Neuron (in vitro differentiated cells): Measurements from ENCODE around the gene CDK15.
"Not testable (repeated sequence)": the region's sequence is repeated elsewhere in the genome, so short reads cannot be mapped to it uniquely, and the experiment has no call there.

Source experiments
- H2AFZ ChIP-seq: one replicate; pipeline ENCODE4 v1.6.1; 2013; ENCODE audit warnings: low read depth, mild to moderate bottlenecking, inconsistent platforms, low read length, moderate library complexity
- H3K27me3 ChIP-seq: one replicate; pipeline ENCODE4 v1.6.1; 2013; ENCODE audit warnings: low read length; ENCODE audit not compliant: insufficient read depth
- H3K36me3 ChIP-seq: one replicate; pipeline ENCODE4 v1.6.1; 2013; ENCODE audit warnings: low read length; ENCODE audit not compliant: insufficient read depth
- H3K4me1 ChIP-seq: one replicate; pipeline ENCODE4 v1.6.1; 2013; ENCODE audit warnings: low read length; ENCODE audit not compliant: insufficient read depth
- H3K4me3 ChIP-seq: 2 replicates; pipeline ENCODE4 v1.5.1; 2013; ENCODE audit warnings: mild to moderate bottlenecking, low read length, moderate library complexity
- H3K9me3 ChIP-seq: one replicate; pipeline ENCODE4 v1.6.1; 2013; ENCODE audit warnings: low read length

Gene CDK15

GRCh38 chr2:201844922-201845321 lies 38.6 kb downstream of the CDK15 start:
- H3K4me1 ChIP-seq, H3K36me3 ChIP-seq, H3K9me3 ChIP-seq, H3K27me3 ChIP-seq, H3K4me3 ChIP-seq, H2AFZ ChIP-seq: not testable (repeated sequence)

GRCh38 chr2:201847481-201847880 lies 41.1 kb downstream of the CDK15 start:
- Histone ChIP-seq H3K36me3 (no peaks in the 10 kb centered on the region), H3K27me3 (no peaks in the 10 kb centered on the region), H3K9me3 (no peaks in the 10 kb centered on the region), H3K4me1 (peaks cover 3% of the 10 kb centered on the region), H3K4me3 (no peak overlapping the region), H2AFZ (no peak overlapping the region)

- H3K27me3 ChIP-seq, result no peaks in the 10 kb centered on the region
- no peaks in the 10 kb centered on the region for H3K9me3 ChIP-seq
- no peaks in the 10 kb centered on the region for H3K36me3 ChIP-seq
- no peaks in the 10 kb centered on the region for H3K4me1 ChIP-seq
- H3K4me3 ChIP-seq, result no peak overlapping the region
- H2AFZ ChIP-seq, result no peak overlapping the region
Observed at GRCh38 chr2:201852462-201852861, 46.1 kb downstream of the CDK15 start.

- Histone ChIP-seq H3K4me3 (no peak overlapping the region), H2AFZ (no peak overlapping the region), H3K27me3 (no peaks in the 10 kb centered on the region), H3K9me3 (no peaks in the 10 kb centered on the region), H3K36me3 (no peaks in the 10 kb centered on the region), H3K4me1 (no peaks in the 10 kb centered on the region)
Observed at GRCh38 chr2:201852878-201853415, 46.6 kb downstream of the CDK15 start.

GRCh38 chr2:201854221-201854801 lies 48.0 kb downstream of the CDK15 start:
- H3K4me3 ChIP-seq, result no peak overlapping the region
- H3K9me3 ChIP-seq, result no peaks in the 10 kb centered on the region
- H2AFZ ChIP-seq, result no peak overlapping the region
- no peaks in the 10 kb centered on the region for H3K36me3 ChIP-seq
- no peaks in the 10 kb centered on the region for H3K27me3 ChIP-seq
- peaks cover 12% of the 10 kb centered on the region for H3K4me1 ChIP-seq

- Histone ChIP-seq H3K27me3 (no peaks in the 10 kb centered on the region), H3K36me3 (no peaks in the 10 kb centered on the region), H3K4me3 (no peak overlapping the region), H2AFZ (no peak overlapping the region), H3K4me1 (peaks cover 17% of the 10 kb centered on the region), H3K9me3 (no peaks in the 10 kb centered on the region)
Observed at GRCh38 chr2:201854841-201855240, 48.5 kb downstream of the CDK15 start.

- H3K4me3 ChIP-seq, result no peak overlapping the region
- H2AFZ ChIP-seq, result no peak overlapping the region
- no peaks in the 10 kb centered on the region for H3K36me3 ChIP-seq
- H3K27me3 ChIP-seq, result no peaks in the 10 kb centered on the region
- peaks cover 22% of the 10 kb centered on the region for H3K4me1 ChIP-seq
- no peaks in the 10 kb centered on the region for H3K9me3 ChIP-seq
Observed at GRCh38 chr2:201855356-201855755, 49.0 kb downstream of the CDK15 start.

GRCh38 chr2:201857326-201857725 lies 51.0 kb downstream of the CDK15 start:
- Histone ChIP-seq H3K9me3 (no peaks in the 10 kb centered on the region), H2AFZ (no peak overlapping the region), H3K36me3 (no peaks in the 10 kb centered on the region), H3K4me3 (no peak overlapping the region), H3K4me1 (peaks cover 28% of the 10 kb centered on the region), H3K27me3 (no peaks in the 10 kb centered on the region)

- Histone ChIP-seq H3K9me3 (no peaks in the 10 kb centered on the region), H3K27me3 (no peaks in the 10 kb centered on the region), H3K4me1 (peaks cover 28% of the 10 kb centered on the region), H3K36me3 (no peaks in the 10 kb centered on the region), H3K4me3 (peak overlapping the region; percentile 41), H2AFZ (peak overlapping the region; percentile 77)
Observed at GRCh38 chr2:201858281-201859184, 52.2 kb downstream of the CDK15 start.

GRCh38 chr2:201859949-201860348 lies 53.6 kb downstream of the CDK15 start:
- Histone ChIP-seq H3K4me3 (no peak overlapping the region), H3K27me3 (no peaks in the 10 kb centered on the region), H2AFZ (no peak overlapping the region), H3K9me3 (no peaks in the 10 kb centered on the region), H3K36me3 (no peaks in the 10 kb centered on the region), H3K4me1 (peaks cover 28% of the 10 kb centered on the region)

GRCh38 chr2:201860636-201861066 lies 54.3 kb downstream of the CDK15 start:
- no peaks in the 10 kb centered on the region for H3K27me3 ChIP-seq
- H3K9me3 ChIP-seq, result no peaks in the 10 kb centered on the region
- H3K36me3 ChIP-seq, result no peaks in the 10 kb centered on the region
- peaks cover 28% of the 10 kb centered on the region for H3K4me1 ChIP-seq
- no peak overlapping the region for H2AFZ ChIP-seq
- H3K4me3 ChIP-seq, result no peak overlapping the region

GRCh38 chr2:201862843-201863242 lies 56.5 kb downstream of the CDK15 start:
- Histone ChIP-seq H3K4me1 (peaks cover 38% of the 10 kb centered on the region), H2AFZ (no peak overlapping the region), H3K4me3 (no peak overlapping the region), H3K27me3 (no peaks in the 10 kb centered on the region), H3K36me3 (no peaks in the 10 kb centered on the region), H3K9me3 (no peaks in the 10 kb centered on the region)

- Histone ChIP-seq H3K36me3 (no peaks in the 10 kb centered on the region), H3K4me1 (peaks cover 16% of the 10 kb centered on the region), H3K9me3 (no peaks in the 10 kb centered on the region), H3K27me3 (no peaks in the 10 kb centered on the region), H2AFZ (no peak overlapping the region), H3K4me3 (no peak overlapping the region)
Observed at GRCh38 chr2:201866643-201867473, 60.5 kb downstream of the CDK15 start.
